Measurements from ENCODE around the gene MBD2. TPM values are rescaled to one million over a fixed set of nuclear protein-coding genes. Genes with fewer than 3 reads are reported as not detected.

MBD2 gene
- total RNA-seq, 4 donors from 2014 or later: 12.7 to 21.7 (median 19.3) TPM

- in situ Hi-C loops (cut with MboI; ENCODE audit: low sequenced_read_pairs in 4 of 4): no loop called here
- no peak for ATAC-seq
- Histone ChIP-seq H3K9me3 (no peaks in the 10 kb centered on the region), H3K36me3 (no peaks in the 10 kb centered on the region), H3K4me1 (peaks cover 0 to 3% of the 10 kb centered on the region in 2 donors), H3K4me3 (no peak overlapping the region), H3K27me3 (no peaks in the 10 kb centered on the region), H3K27ac (no peak overlapping the region)
- no peak for TF ChIP-seq CTCF (IDR thresholded peaks at IDR 0.05 in 4 of 5, conservative IDR thresholded peaks at IDR 0.05 in 1 of 5)
- no peak for TF ChIP-seq POLR2A (IDR thresholded peaks at IDR 0.05)
- intact Hi-C loops (cut with DNase I; ENCODE audit: low total_unique reads): no loop called here
- DNase-seq: no peak
Measured at GRCh38 chr18:54242327-54242726, 17.9 kb upstream of the MBD2 start.

- H3K4me3 ChIP-seq: no peak overlapping the region
- in situ Hi-C loops (cut with MboI; ENCODE audit: low sequenced_read_pairs in 4 of 4): no loop called here
- H3K27ac ChIP-seq: no peak overlapping the region
- DNase-seq (no peak), ATAC-seq (no peak)
- no peaks in the 10 kb centered on the region for H3K9me3 ChIP-seq
- H3K27me3 ChIP-seq: no peaks in the 10 kb centered on the region
- peaks cover 0 to 3% of the 10 kb centered on the region in 2 donors for H3K4me1 ChIP-seq
- TF ChIP-seq CTCF (IDR thresholded peaks at IDR 0.05 in 4 of 5, conservative IDR thresholded peaks at IDR 0.05 in 1 of 5) (no peak), POLR2A (IDR thresholded peaks at IDR 0.05) (no peak)
- H3K36me3 ChIP-seq: no peaks in the 10 kb centered on the region
- intact Hi-C loops (cut with DNase I; ENCODE audit: low total_unique reads): no loop called here
Measured at GRCh38 chr18:54241483-54241882, 17.0 kb upstream of the MBD2 start.

GRCh38 chr18:54240629-54241107, 16.2 kb upstream of the MBD2 start:
- no peaks in the 10 kb centered on the region for H3K36me3 ChIP-seq
- TF ChIP-seq CTCF (IDR thresholded peaks at IDR 0.05 in 4 of 5, conservative IDR thresholded peaks at IDR 0.05 in 1 of 5) (no peak), POLR2A (IDR thresholded peaks at IDR 0.05) (no peak)
- peaks cover 0 to 3% of the 10 kb centered on the region in 2 donors for H3K4me1 ChIP-seq
- peak overlapping the region in 1 of 4 donors; percentile 16 for H3K4me3 ChIP-seq
- peak; percentile 42 to 87 for ATAC-seq
- DNase-seq: peak; percentile 14 to 48
- H3K27ac ChIP-seq: peak overlapping the region in 2 of 4 donors; percentile 11 to 46
- in situ Hi-C loops (cut with MboI; ENCODE audit: low sequenced_read_pairs in 4 of 4) (no loop called here), intact Hi-C loops (cut with DNase I; ENCODE audit: low total_unique reads) (no loop called here)
- no peaks in the 10 kb centered on the region for H3K27me3 ChIP-seq
- no peaks in the 10 kb centered on the region for H3K9me3 ChIP-seq

- Histone ChIP-seq H3K4me3 (no peak overlapping the region), H3K27ac (no peak overlapping the region), H3K36me3 (no peaks in the 10 kb centered on the region), H3K9me3 (no peaks in the 10 kb centered on the region), H3K4me1 (peaks cover 0 to 3% of the 10 kb centered on the region in 2 donors), H3K27me3 (no peaks in the 10 kb centered on the region)
- no peak for DNase-seq
- TF ChIP-seq POLR2A (IDR thresholded peaks at IDR 0.05) (no peak), CTCF (IDR thresholded peaks at IDR 0.05 in 4 of 5, conservative IDR thresholded peaks at IDR 0.05 in 1 of 5) (no peak)
- ATAC-seq: no peak
- in situ Hi-C loops (cut with MboI; ENCODE audit: low sequenced_read_pairs in 4 of 4): no loop called here
- intact Hi-C loops (cut with DNase I; ENCODE audit: low total_unique reads): no loop called here
Measured at GRCh38 chr18:54239601-54240000, 15.1 kb upstream of the MBD2 start.

GRCh38 chr18:54239091-54239490, 14.6 kb upstream of the MBD2 start:
- peaks cover 0 to 3% of the 10 kb centered on the region in 2 donors for H3K4me1 ChIP-seq
- DNase-seq (no peak), ATAC-seq (no peak)
- no peaks in the 10 kb centered on the region for H3K36me3 ChIP-seq
- no peak overlapping the region for H3K27ac ChIP-seq
- no peak overlapping the region for H3K4me3 ChIP-seq
- in situ Hi-C loops (cut with MboI; ENCODE audit: low sequenced_read_pairs in 4 of 4): no loop called here
- intact Hi-C loops (cut with DNase I; ENCODE audit: low total_unique reads): no loop called here
- no peaks in the 10 kb centered on the region for H3K27me3 ChIP-seq
- H3K9me3 ChIP-seq: no peaks in the 10 kb centered on the region
- no peak for TF ChIP-seq POLR2A (IDR thresholded peaks at IDR 0.05)
